ENCODE data around the gene RPL31. TPM values are rescaled to one million over a fixed set of nuclear protein-coding genes. Genes with fewer than 3 reads are reported as not detected.
"Not testable (repeated sequence)": the region's sequence is repeated elsewhere in the genome, so short reads cannot be mapped to it uniquely, and the experiment has no call there.

Gene RPL31
- polyA plus RNA-seq, 1 of the 3 experiments (the other 2 are of a cell fraction): 4,488 TPM

DNA sequence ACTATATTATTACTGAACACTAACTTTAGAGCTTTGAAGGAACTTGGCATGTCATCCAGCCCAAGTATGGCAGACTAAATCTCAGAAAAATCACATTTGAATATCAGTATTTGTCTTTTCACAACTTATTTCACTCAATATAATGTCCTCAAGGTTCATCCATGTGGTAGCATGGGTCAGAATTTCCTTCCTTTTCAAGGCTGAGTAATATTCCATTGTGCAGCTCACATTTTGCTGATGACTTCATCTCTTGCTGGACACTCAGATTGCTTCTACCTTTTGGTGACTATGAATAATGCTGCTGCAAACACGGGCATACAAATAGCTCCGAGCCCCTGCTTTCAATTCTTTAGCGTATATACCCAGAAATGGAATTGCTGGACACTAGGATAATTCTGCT is 46.7 kb downstream of the RPL31 start:
- CTCF ChIA-PET: interaction anchor here (1.3 to 1.5 kb wide), 3 partner anchors 12 to 156 kb away, joined by 3 to 8 read pairs (median 4); no protein-coding TSS in a partner anchor

DNA sequence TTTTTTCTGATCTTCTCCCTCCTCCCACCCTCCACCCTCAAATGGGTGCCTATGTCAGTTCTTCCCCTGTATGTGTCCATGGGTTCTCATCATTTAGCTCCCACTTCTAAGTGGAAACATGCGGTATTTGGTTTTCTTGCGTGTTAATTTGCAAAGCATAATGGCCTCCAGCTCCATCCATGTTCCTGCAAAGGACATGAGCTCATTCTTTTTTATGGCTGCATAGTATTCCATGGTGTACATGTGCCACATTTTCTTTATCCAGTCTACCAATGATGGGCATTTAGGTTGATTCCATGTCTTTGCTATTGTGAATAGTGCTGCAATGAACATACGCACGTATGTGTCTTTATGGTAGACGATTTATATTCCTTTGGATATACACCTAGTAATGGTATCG is 48.8 kb downstream of the RPL31 start:
- H3K27me3 ChIP-seq (ENCODE audit: insufficient read depth); H3K9me3 ChIP-seq; H4K20me1 ChIP-seq (ENCODE audit: insufficient read depth); H3K79me2 ChIP-seq (ENCODE audit: insufficient read depth); POLR2A ChIA-PET; H3K9me2 ChIP-seq; H3K4me2 ChIP-seq; H2AFZ ChIP-seq (ENCODE audit: low read depth); H3F3A ChIP-seq (replicated peaks; ENCODE audit: insufficient read depth); H3K36me3 ChIP-seq (replicated peaks in 1 of 2; ENCODE audit: control insufficient read depth in 1 of 2, insufficient read depth in 2 of 2, low read length in 1 of 2); H3K4me1 ChIP-seq (ENCODE audit: control insufficient read depth in 1 of 2, insufficient read depth in 2 of 2, low read depth in 1 of 2, low read length in 1 of 2); H3K27ac ChIP-seq (ENCODE audit: low read depth in 2 of 2, low read length in 1 of 2); DNase-seq; H3K9ac ChIP-seq; H3K4me3 ChIP-seq (ENCODE audit: low read depth in 2 of 2, low read length in 1 of 2): not testable (repeated sequence)
- CTCF ChIA-PET: interaction anchor here (0.7 to 1.6 kb wide), 3 partner anchors 10 to 102 kb away, joined by 3 to 5 read pairs (median 3); no protein-coding TSS in a partner anchor
- WGBS (ENCODE audit: low lambda C conversion rate): 95% methylated on average over 6 of the region's 6 CpGs

More for the DNA sequence above, 46.7 kb downstream of the RPL31 start:
- Histone ChIP-seq H3K4me2 (no peak overlapping the region), H3F3A (replicated peaks; ENCODE audit: insufficient read depth) (no peaks in the 10 kb centered on the region), H3K27me3 (ENCODE audit: insufficient read depth) (no peaks in the 10 kb centered on the region), H3K4me1 (ENCODE audit: control insufficient read depth in 1 of 2, insufficient read depth in 2 of 2, low read depth in 1 of 2, low read length in 1 of 2) (peaks cover 0 to 6% of the 10 kb centered on the region in 2 experiments; a peak in 1 of 4 replicates), H3K4me3 (ENCODE audit: low read depth in 2 of 2, low read length in 1 of 2) (no peak overlapping the region), H2AFZ (ENCODE audit: low read depth) (no peak overlapping the region), H3K9ac (no peak overlapping the region), H3K9me2 (no peaks in the 10 kb centered on the region), H3K36me3 (replicated peaks in 1 of 2; ENCODE audit: control insufficient read depth in 1 of 2, insufficient read depth in 2 of 2, low read length in 1 of 2) (no peaks in the 10 kb centered on the region), H3K79me2 (ENCODE audit: insufficient read depth) (no peaks in the 10 kb centered on the region), H4K20me1 (ENCODE audit: insufficient read depth) (no peaks in the 10 kb centered on the region), H3K9me3 (no peaks in the 10 kb centered on the region), H3K27ac (ENCODE audit: low read depth in 2 of 2, low read length in 1 of 2) (no peak overlapping the region)
- no peak for TF ChIP-seq GABPA (IDR thresholded peaks at IDR 0.05; ENCODE audit: low read depth)
- TF ChIP-seq FOXJ3 (CRISPR knock-in tag; IDR thresholded peaks at IDR 0.05): no peak
- TF ChIP-seq, protein P1, sequence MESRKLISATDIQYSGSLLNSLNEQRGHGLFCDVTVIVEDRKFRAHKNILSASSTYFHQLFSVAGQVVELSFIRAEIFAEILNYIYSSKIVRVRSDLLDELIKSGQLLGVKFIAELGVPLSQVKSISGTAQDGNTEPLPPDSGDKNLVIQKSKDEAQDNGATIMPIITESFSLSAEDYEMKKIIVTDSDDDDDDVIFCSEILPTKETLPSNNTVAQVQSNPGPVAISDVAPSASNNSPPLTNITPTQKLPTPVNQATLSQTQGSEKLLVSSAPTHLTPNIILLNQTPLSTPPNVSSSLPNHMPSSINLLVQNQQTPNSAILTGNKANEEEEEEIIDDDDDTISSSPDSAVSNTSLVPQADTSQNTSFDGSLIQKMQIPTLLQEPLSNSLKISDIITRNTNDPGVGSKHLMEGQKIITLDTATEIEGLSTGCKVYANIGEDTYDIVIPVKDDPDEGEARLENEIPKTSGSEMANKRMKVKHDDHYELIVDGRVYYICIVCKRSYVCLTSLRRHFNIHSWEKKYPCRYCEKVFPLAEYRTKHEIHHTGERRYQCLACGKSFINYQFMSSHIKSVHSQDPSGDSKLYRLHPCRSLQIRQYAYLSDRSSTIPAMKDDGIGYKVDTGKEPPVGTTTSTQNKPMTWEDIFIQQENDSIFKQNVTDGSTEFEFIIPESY (IDR thresholded peaks at IDR 0.05; ENCODE audit: borderline replicate concordance, low read depth): no peak
- no peak for TF ChIP-seq NFIC (IDR thresholded peaks at IDR 0.05; ENCODE audit: borderline replicate concordance)
- POLR2A ChIA-PET: no interaction called here
- WGBS (ENCODE audit: low lambda C conversion rate): 60% methylated on average over 3 of the region's 3 CpGs
- DNase-seq: no peak

DNA sequence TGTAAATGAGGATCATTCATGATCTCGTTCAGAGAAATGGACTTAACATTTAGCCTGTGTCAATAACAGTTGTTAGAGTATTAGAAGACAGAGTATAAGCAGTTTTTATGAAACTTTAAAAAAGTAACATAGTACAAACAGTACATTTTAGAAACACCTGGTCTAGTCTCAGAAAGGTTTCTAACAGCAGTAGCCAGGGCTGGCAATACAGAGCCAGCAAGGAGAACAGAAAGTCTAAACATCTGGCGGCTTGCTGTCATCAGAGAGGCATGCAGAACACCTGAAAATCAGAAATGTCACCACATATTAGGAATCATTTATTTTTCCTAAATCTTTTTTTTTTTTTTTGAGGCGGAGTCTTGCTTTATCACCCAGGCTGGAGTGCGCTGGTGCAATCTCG is 50.1 kb downstream of the RPL31 start:
- H2AFZ ChIP-seq (ENCODE audit: low read depth): no peak overlapping the region
- peaks cover 0 to 4% of the 10 kb centered on the region in 2 experiments; a peak in 1 of 4 replicates for H3K4me1 ChIP-seq (ENCODE audit: control insufficient read depth in 1 of 2, insufficient read depth in 2 of 2, low read depth in 1 of 2, low read length in 1 of 2)
- POLR2A ChIA-PET: no interaction called here
- no peak overlapping the region for H3K4me2 ChIP-seq
- no peaks in the 10 kb centered on the region for H3K27me3 ChIP-seq (ENCODE audit: insufficient read depth)
- no peaks in the 10 kb centered on the region for H3K79me2 ChIP-seq (ENCODE audit: insufficient read depth)
- H3K9ac ChIP-seq: no peak overlapping the region
- H3K9me3 ChIP-seq: no peaks in the 10 kb centered on the region
- CTCF ChIA-PET: interaction anchor here (0.6 to 1.2 kb wide), 5 partner anchors 14 to 149 kb away, joined by 3 to 4 read pairs (median 3); no protein-coding TSS in a partner anchor
- no peak for TF ChIP-seq TEAD4 (IDR thresholded peaks at IDR 0.05; ENCODE audit: borderline replicate concordance, insufficient read depth)
- TF ChIP-seq, protein P2, sequence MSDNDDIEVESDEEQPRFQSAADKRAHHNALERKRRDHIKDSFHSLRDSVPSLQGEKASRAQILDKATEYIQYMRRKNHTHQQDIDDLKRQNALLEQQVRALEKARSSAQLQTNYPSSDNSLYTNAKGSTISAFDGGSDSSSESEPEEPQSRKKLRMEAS (IDR thresholded peaks at IDR 0.05; ENCODE audit: low read depth): no peak
- TF ChIP-seq POLR2AphosphoS5 (IDR thresholded peaks at IDR 0.05; ENCODE audit: low read depth, low read length): no peak
- TF ChIP-seq FOSL2 (IDR thresholded peaks at IDR 0.05; ENCODE audit: borderline replicate concordance, low read depth): no peak
- TF ChIP-seq GABPA (IDR thresholded peaks at IDR 0.05; ENCODE audit: low read depth): no peak
- TF ChIP-seq SMC3 (IDR thresholded peaks at IDR 0.05; ENCODE audit: low read depth, low read length): no peak
- TF ChIP-seq NFIC (IDR thresholded peaks at IDR 0.05; ENCODE audit: borderline replicate concordance): no peak
- no peak for TF ChIP-seq JUND (IDR thresholded peaks at IDR 0.05)
- TF ChIP-seq RXRA (IDR thresholded peaks at IDR 0.05; ENCODE audit: borderline replicate concordance, low read depth): no peak
- TF ChIP-seq GATA2 (CRISPR knock-in tag; IDR thresholded peaks at IDR 0.05): no peak
- no peak for TF ChIP-seq CHD2 (IDR thresholded peaks at IDR 0.05; ENCODE audit: low read length, partially characterized antibody)
- TF ChIP-seq FOXM1 (IDR thresholded peaks at IDR 0.05; ENCODE audit: low read depth): no peak
- no peak overlapping the region for H3K27ac ChIP-seq (ENCODE audit: low read depth in 2 of 2, low read length in 1 of 2)
- no peaks in the 10 kb centered on the region for H3F3A ChIP-seq (replicated peaks; ENCODE audit: insufficient read depth)
- WGBS (ENCODE audit: low lambda C conversion rate): 89% methylated on average over 5 of the region's 5 CpGs
- H3K9me2 ChIP-seq: no peaks in the 10 kb centered on the region
- no peak overlapping the region for H3K4me3 ChIP-seq (ENCODE audit: low read depth in 2 of 2, low read length in 1 of 2)
- H4K20me1 ChIP-seq (ENCODE audit: insufficient read depth): no peaks in the 10 kb centered on the region
- H3K36me3 ChIP-seq (replicated peaks in 1 of 2; ENCODE audit: control insufficient read depth in 1 of 2, insufficient read depth in 2 of 2, low read length in 1 of 2): no peaks in the 10 kb centered on the region
- DNase-seq: no peak

All from SK-N-SH (cell line).